Hepatic stellate cell (primary cell): ENCODE measurements around the gene ZNFX1.

Experiments
- DNase-seq: peaks from one replicate; pipeline ENCODE4 v3.0.0; 2011; ENCODE audit warnings: low spot score

Gene ZNFX1

GRCh38 chr20:49292010-49292409, 14.2 kb upstream of the ZNFX1 start:
- no peak for DNase-seq

- DNase-seq: no peak
These were observed 13.3 kb upstream of the ZNFX1 start for GRCh38 chr20:49291200-49291599.

- no peak for DNase-seq
These were observed 12.8 kb upstream of the ZNFX1 start for GRCh38 chr20:49290608-49291191.

GRCh38 chr20:49288784-49289696, 11.2 kb upstream of the ZNFX1 start:
- DNase-seq: no peak

- no peak for DNase-seq
These were observed 10.4 kb upstream of the ZNFX1 start for GRCh38 chr20:49288250-49288751.

- peak; percentile 33 for DNase-seq
These were observed 9.8 kb upstream of the ZNFX1 start for GRCh38 chr20:49287555-49288249.

- no peak for DNase-seq
These were observed 9.1 kb upstream of the ZNFX1 start for GRCh38 chr20:49286689-49287551.

- no peak for DNase-seq
These were observed 8.1 kb upstream of the ZNFX1 start for GRCh38 chr20:49285813-49286494.

GRCh38 chr20:49285233-49285668, 7.4 kb upstream of the ZNFX1 start:
- no peak for DNase-seq

- no peak for DNase-seq
These were observed 7.0 kb upstream of the ZNFX1 start for GRCh38 chr20:49284818-49285217.

GRCh38 chr20:49283703-49284625, 6.1 kb upstream of the ZNFX1 start:
- no peak for DNase-seq

- no peak for DNase-seq
These were observed 5.4 kb upstream of the ZNFX1 start for GRCh38 chr20:49283176-49283702.

- DNase-seq: no peak
These were observed 4.8 kb upstream of the ZNFX1 start for GRCh38 chr20:49282584-49283171.

- no peak for DNase-seq
These were observed 4.1 kb upstream of the ZNFX1 start for GRCh38 chr20:49281913-49282467.

- no peak for DNase-seq
These were observed 3.4 kb upstream of the ZNFX1 start for GRCh38 chr20:49281059-49281912.

GRCh38 chr20:49280463-49281058, 2.7 kb upstream of the ZNFX1 start:
- DNase-seq: no peak

GRCh38 chr20:49279677-49280462, 2.0 kb upstream of the ZNFX1 start:
- no peak for DNase-seq
